SK-N-MC (cell line): ENCODE data around the gene MBIP.

Experiments used
- EZH2 ChIP-seq: fragments of 200-600 bp; sonication (generic); IDR thresholded peaks from one replicate; pipeline ENCODE4 v1.6.1; 2017; ENCODE audit warnings: antibody characterized with exemption
- FOXP2 ChIP-seq: optimal IDR thresholded peaks from 2 replicates; pipeline ENCODE3; 2011; ENCODE audit warnings: mild to moderate bottlenecking, moderate library complexity; ENCODE audit not compliant: insufficient read depth; ENCODE audit errors: extremely low read length, control extremely low read depth
- POLR2AphosphoS5 ChIP-seq: IDR thresholded peaks from 2 replicates; pipeline ENCODE4 v1.6.1; 2012; ENCODE audit warnings: mild to moderate bottlenecking, low read depth, low read length, borderline replicate concordance

- TF ChIP-seq POLR2AphosphoS5 (no peak), EZH2 (no peak), FOXP2 (no peak)
These were observed 59.3 kb downstream of the MBIP start for GRCh38 chr14:36260970-36261640.
